Endothelial cell of umbilical vein (primary cell): ENCODE measurements around the gene MN1. TPM values are rescaled to one million over a fixed set of nuclear protein-coding genes. Genes with fewer than 3 reads are reported as not detected.

Source experiments
- BruUV-seq: library from RNA; stranded (reverse); fragments of 400-500 nt; replicated peaks from 2 replicates; lab custom pipeline; 2021; lab: Mats Ljungman, UMichigan
- CTCF ChIA-PET: fragments of 300-600, 350-600 bp; sonication (Branson Sonifier 250); formaldehyde crosslinking; loops from one replicate; lab custom pipeline; 2021; ENCODE audit warnings: antibody characterized with exemption, inconsistent platforms; lab: Charles Lee
- POLR2A ChIA-PET: fragments of 300-600, 350-600 bp; sonication (Branson Sonifier 250); formaldehyde crosslinking; loops from one replicate; lab custom pipeline; 2021; ENCODE audit warnings: antibody characterized with exemption, inconsistent platforms; lab: Charles Lee
- DNase-seq: peaks from one replicate; pipeline ENCODE4 v3.0.0-alpha.2; 2011; ENCODE audit warnings: low read depth, low spot score
- FAIRE-seq: peaks from 2 replicates; lab custom pipeline; 2011; peaks lifted over from hg19 to GRCh38; lab: Jason Lieb, UNC
- H2AFZ ChIP-seq: 2 replicates; pipeline ENCODE4 v1.6.0; 2012; ENCODE audit warnings: low read depth, low read length, control low read depth, inconsistent platforms
- H3K27ac ChIP-seq: 2 replicates; pipeline ENCODE4 v1.5.1; 2011; ENCODE audit warnings: low read depth, mild to moderate bottlenecking, control low read depth, low read length, moderate library complexity; ENCODE audit not compliant: insufficient read depth
- H3K27me3 ChIP-seq, 2 experiments: 2 replicates each; pipeline versions ENCODE4 v1.6.0 to v1.6.1; 2011; ENCODE audit warnings: low read length in 2 of 2, mixed read lengths in 1 of 2; ENCODE audit not compliant: control insufficient read depth in 2 of 2, insufficient read depth in 2 of 2
- H3K36me3 ChIP-seq, 2 experiments: 2 replicates in 1 of 2; 3 replicates in 1 of 2; pipeline ENCODE4 v1.5.1; 2011; ENCODE audit warnings: low read length in 2 of 2, mild to moderate bottlenecking in 1 of 2, moderate library complexity in 1 of 2; ENCODE audit not compliant: control insufficient read depth in 2 of 2, insufficient read depth in 2 of 2; ENCODE audit errors: extremely low read depth in 1 of 2
- H3K4me1 ChIP-seq: 3 replicates; pipeline ENCODE4 v1.5.1; 2011; ENCODE audit warnings: mild to moderate bottlenecking, low read length; ENCODE audit not compliant: control insufficient read depth, insufficient read depth; ENCODE audit errors: extremely low read depth
- H3K4me2 ChIP-seq: 2 replicates; pipeline ENCODE4 v1.6.1; 2011; ENCODE audit warnings: low read length, control low read depth, mixed read lengths; ENCODE audit not compliant: insufficient read depth
- H3K4me3 ChIP-seq, 3 experiments: fragments of 200-600 bp in 1 of 3; sonication (generic), shearing (Covaris generic) in 1 of 3; replicated peaks in 1 of 3; 2 replicates each; pipeline ENCODE4 v1.5.1; 2011 to 2016; ENCODE audit warnings: control low read depth in 3 of 3, low read length in 3 of 3, mild to moderate bottlenecking in 2 of 3, inconsistent platforms in 1 of 3, low read depth in 1 of 3, moderate library complexity in 1 of 3; ENCODE audit not compliant: insufficient read depth in 1 of 3
- H3K79me2 ChIP-seq: 2 replicates; pipeline ENCODE4 v1.6.0; 2012; ENCODE audit warnings: low read length, inconsistent platforms; ENCODE audit not compliant: control insufficient read depth, insufficient read depth
- H3K9ac ChIP-seq: replicated peaks from 2 replicates; pipeline ENCODE3; 2011; ENCODE audit warnings: low read length, control low read depth; ENCODE audit not compliant: insufficient read depth; ENCODE audit errors: extremely low read depth
- H3K9me1 ChIP-seq: replicated peaks from 3 replicates; pipeline ENCODE4 v1.6.0; 2011; ENCODE audit warnings: mild to moderate bottlenecking, low read length; ENCODE audit not compliant: control insufficient read depth, insufficient read depth; ENCODE audit errors: extremely low read depth
- H3K9me3 ChIP-seq: replicated peaks from 2 replicates; pipeline ENCODE4 v1.5.1; 2012; ENCODE audit warnings: low read length, inconsistent platforms; ENCODE audit not compliant: control insufficient read depth, insufficient read depth
- H4K20me1 ChIP-seq: replicated peaks from 2 replicates; pipeline ENCODE3; 2011; ENCODE audit warnings: mild to moderate bottlenecking, low read length; ENCODE audit not compliant: control insufficient read depth, insufficient read depth; ENCODE audit errors: extremely low read depth
- EZH2 ChIP-seq: IDR thresholded peaks from 2 replicates; pipeline ENCODE4 v1.6.1; 2012; ENCODE audit warnings: borderline replicate concordance, low read depth, mild to moderate bottlenecking, moderate library complexity, low read length, inconsistent platforms; ENCODE audit not compliant: severe bottlenecking
- FOS ChIP-seq: IDR thresholded peaks from 2 replicates; pipeline ENCODE4 v1.6.1; 2011; ENCODE audit warnings: mild to moderate bottlenecking, low read length, moderate library complexity, borderline replicate concordance; ENCODE audit not compliant: insufficient read depth
- GATA2 ChIP-seq: IDR thresholded peaks from 2 replicates; pipeline ENCODE4 v1.7.0; 2011; ENCODE audit warnings: low read depth, mild to moderate bottlenecking, moderate library complexity, mixed read lengths, low read length; ENCODE audit not compliant: insufficient read length, insufficient read depth
- JUN ChIP-seq: IDR thresholded peaks from 2 replicates; pipeline ENCODE4 v1.6.1; 2011; ENCODE audit warnings: borderline replicate concordance, low read depth; ENCODE audit not compliant: insufficient read length, insufficient read depth
- MYC ChIP-seq: IDR thresholded peaks from one replicate; pipeline ENCODE4 v1.6.1; 2011; ENCODE audit warnings: mild to moderate bottlenecking, low read depth, low read length
- POLR2A ChIP-seq: IDR thresholded peaks from 2 replicates; pipeline ENCODE4 v1.6.1; 2012; ENCODE audit warnings: low read depth, mild to moderate bottlenecking, control low read depth, low read length
- POLR2AphosphoS5 ChIP-seq: IDR thresholded peaks from 2 replicates; pipeline ENCODE4 v1.6.1; 2012; ENCODE audit warnings: low read depth, mild to moderate bottlenecking, control low read depth, low read length, moderate library complexity; ENCODE audit not compliant: insufficient read depth
- dilution Hi-C: fragments of 300-500 bp; cut with MboI; formaldehyde crosslinking; loops from one replicate; pipeline ENCODE4 v1.15.0; 2019; ENCODE audit warnings: low sequenced_read_pairs; ENCODE audit not compliant: extremely low pct_ligation_motif_present
- intact Hi-C: fragments of 100-400 bp; cut with micrococcal nuclease; formaldehyde crosslinking; loops from one replicate; pipeline ENCODE4 v1.10.0; 2022
- polyA plus RNA-seq, 4 experiments: library from polyadenylated mRNA; depleted of rRNA in 3 of 4; stranded (reverse) in 3 of 4; unstranded in 1 of 4; fragments of >200 nt; gene quantifications; 2 replicates each; pipeline versions ENCODE4 v1.2.1 to v1.2.3, GENCODE V29; 2011 to 2012; ENCODE audit warnings: missing spikeins in 1 of 4
- total RNA-seq: library from RNA; stranded (reverse); gene quantifications from 2 replicates; pipeline ENCODE4 v1.2.3, GENCODE V29; 2021
- TF ChIP-seq, protein P1 (sequence below), 2 donors: IDR thresholded peaks; 1 replicate in 1 of 2; 2 replicates in 1 of 2; pipeline ENCODE4 v1.5.1; 2011; ENCODE audit warnings: low read length in 2 of 2, mild to moderate bottlenecking in 2 of 2, moderate library complexity in 2 of 2, control low read depth in 1 of 2, inconsistent platforms in 1 of 2, low read depth in 1 of 2; ENCODE audit not compliant: insufficient read depth in 1 of 2; ENCODE audit errors: extremely low read depth in 1 of 2
- TF ChIP-seq, protein P2 (sequence below): IDR thresholded peaks from 2 replicates; pipeline ENCODE4 v1.6.1; 2011; ENCODE audit not compliant: insufficient read depth, insufficient read length

The MN1 gene
- total and polyA plus RNA-seq, 2 donors (not counting 3 experiments of a cell fraction or from before 2014, with no cell fraction given): 3.8 to 5.2 TPM

DNA sequence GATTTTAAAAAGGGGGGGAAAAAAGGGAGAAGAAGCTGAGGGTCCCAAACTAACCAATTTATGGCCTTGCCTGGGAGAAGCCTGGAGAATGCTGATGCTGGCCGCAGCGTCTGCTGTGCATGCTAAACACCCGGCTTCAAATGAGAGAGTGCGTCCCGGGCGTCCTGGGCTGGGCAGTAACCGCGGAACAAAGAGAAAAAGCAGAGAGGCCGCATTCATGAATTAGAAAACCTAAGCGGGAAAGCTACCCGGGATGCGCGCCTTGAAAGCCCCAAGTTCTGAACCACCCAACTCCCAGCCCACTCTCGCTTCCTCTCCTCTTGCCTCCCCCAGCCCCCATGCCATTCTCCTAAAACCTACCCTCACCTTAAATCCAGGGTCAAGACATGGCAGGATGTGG is 6.5 kb downstream of the MN1 start:
- Histone ChIP-seq H3K27me3 (peaks cover 10 to 59% of the 10 kb centered on the region in 2 experiments), H3K36me3 (no peaks in the 10 kb centered on the region), H3K4me2 (no peak overlapping the region), H3K9me1 (no peaks in the 10 kb centered on the region), H3K4me3 (no peak overlapping the region), H2AFZ (no peak overlapping the region), H3K4me1 (peaks cover 4% of the 10 kb centered on the region), H3K27ac (no peak overlapping the region), H3K9ac (no peak overlapping the region), H3K9me3 (no peaks in the 10 kb centered on the region), H3K79me2 (no peaks in the 10 kb centered on the region), H4K20me1 (no peaks in the 10 kb centered on the region)
- DNase-seq (no peak), FAIRE-seq (no peak)
- BruUV-seq: no TSS peak
- dilution Hi-C loops: no loop called here
- ChIA-PET CTCF (interaction anchor here (0.6 kb wide), 1 partner anchor 728 kb away, joined by 4 read pairs; no protein-coding TSS in a partner anchor), POLR2A (interaction anchor here (0.7 kb wide), 1 partner anchor 601 kb away, joined by 3 read pairs; no protein-coding TSS in a partner anchor)
- intact Hi-C loops: no loop called here
- TF ChIP-seq, protein P1, sequence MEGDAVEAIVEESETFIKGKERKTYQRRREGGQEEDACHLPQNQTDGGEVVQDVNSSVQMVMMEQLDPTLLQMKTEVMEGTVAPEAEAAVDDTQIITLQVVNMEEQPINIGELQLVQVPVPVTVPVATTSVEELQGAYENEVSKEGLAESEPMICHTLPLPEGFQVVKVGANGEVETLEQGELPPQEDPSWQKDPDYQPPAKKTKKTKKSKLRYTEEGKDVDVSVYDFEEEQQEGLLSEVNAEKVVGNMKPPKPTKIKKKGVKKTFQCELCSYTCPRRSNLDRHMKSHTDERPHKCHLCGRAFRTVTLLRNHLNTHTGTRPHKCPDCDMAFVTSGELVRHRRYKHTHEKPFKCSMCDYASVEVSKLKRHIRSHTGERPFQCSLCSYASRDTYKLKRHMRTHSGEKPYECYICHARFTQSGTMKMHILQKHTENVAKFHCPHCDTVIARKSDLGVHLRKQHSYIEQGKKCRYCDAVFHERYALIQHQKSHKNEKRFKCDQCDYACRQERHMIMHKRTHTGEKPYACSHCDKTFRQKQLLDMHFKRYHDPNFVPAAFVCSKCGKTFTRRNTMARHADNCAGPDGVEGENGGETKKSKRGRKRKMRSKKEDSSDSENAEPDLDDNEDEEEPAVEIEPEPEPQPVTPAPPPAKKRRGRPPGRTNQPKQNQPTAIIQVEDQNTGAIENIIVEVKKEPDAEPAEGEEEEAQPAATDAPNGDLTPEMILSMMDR (IDR thresholded peaks at IDR 0.05; ENCODE audit: extremely low read depth in 1 of 2, insufficient read depth in 1 of 2, low read depth in 1 of 2, low read length in 2 of 2): no peak
- TF ChIP-seq GATA2: no peak
- no peak for TF ChIP-seq MYC
- TF ChIP-seq POLR2A: no peak
- peak; percentile 50 for TF ChIP-seq EZH2

DNA sequence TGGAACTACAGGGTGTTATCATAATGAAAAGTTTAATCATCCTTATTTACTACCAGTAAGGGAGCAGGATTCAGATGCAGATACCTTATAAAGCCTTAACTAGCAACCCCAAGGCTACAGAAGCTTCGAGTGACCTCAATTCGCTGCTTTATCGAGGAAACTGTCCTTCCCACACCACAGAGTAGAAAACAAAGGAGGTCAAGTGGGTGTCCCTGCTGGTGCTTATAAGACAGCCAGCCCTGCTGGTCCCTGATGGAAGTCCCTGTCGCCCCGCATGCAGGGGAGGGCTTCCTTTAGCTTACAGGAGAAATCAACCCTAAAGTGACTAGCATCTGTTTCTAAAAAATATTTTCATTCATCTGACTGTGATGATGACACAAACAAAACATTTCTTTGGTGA is 7.3 kb downstream of the MN1 start:
- Histone ChIP-seq H3K9ac (no peak overlapping the region), H3K27ac (no peak overlapping the region), H3K9me3 (no peaks in the 10 kb centered on the region), H4K20me1 (no peaks in the 10 kb centered on the region), H3K4me1 (no peaks in the 10 kb centered on the region), H3K36me3 (no peaks in the 10 kb centered on the region), H3K4me3 (no peak overlapping the region), H2AFZ (no peak overlapping the region), H3K9me1 (no peaks in the 10 kb centered on the region), H3K4me2 (no peak overlapping the region), H3K79me2 (no peaks in the 10 kb centered on the region), H3K27me3 (peaks cover 7 to 51% of the 10 kb centered on the region in 2 experiments)
- dilution Hi-C loops: no loop called here
- CTCF ChIA-PET: interaction anchor here (0.6 to 0.9 kb wide), 2 partner anchors 727 to 1040 kb away, joined by 3 to 4 read pairs; no protein-coding TSS in a partner anchor
- TF ChIP-seq EZH2 (no peak), POLR2AphosphoS5 (no peak), GATA2 (no peak), FOS (no peak), JUN (no peak), POLR2A (no peak), MYC (no peak)
- TF ChIP-seq, protein P2, sequence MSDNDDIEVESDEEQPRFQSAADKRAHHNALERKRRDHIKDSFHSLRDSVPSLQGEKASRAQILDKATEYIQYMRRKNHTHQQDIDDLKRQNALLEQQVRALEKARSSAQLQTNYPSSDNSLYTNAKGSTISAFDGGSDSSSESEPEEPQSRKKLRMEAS: no peak
- TF ChIP-seq, protein P1 (IDR thresholded peaks at IDR 0.05; ENCODE audit: extremely low read depth in 1 of 2, insufficient read depth in 1 of 2, low read depth in 1 of 2, low read length in 2 of 2): no peak
- POLR2A ChIA-PET: no interaction called here
- FAIRE-seq: no peak
- intact Hi-C loops: no loop called here
- DNase-seq: no peak
- BruUV-seq: no TSS peak
